Upper lobe of right lung (tissue), 1 donor: ENCODE measurements around the gene PLCH1. TPM values are rescaled to one million over a fixed set of nuclear protein-coding genes. Genes with fewer than 3 reads are reported as not detected.

Experiments used
- ATAC-seq: fragments of 200-7000 bp; cut with Tn5 transposase; one replicate; pipeline ENCODE4 v1.9.1; 2020; ENCODE audit warnings: mild to moderate bottlenecking, moderate library complexity
- DNase-seq: peaks from one replicate; pipeline ENCODE4 v3.0.0-alpha.2; 2020
- H3K27ac ChIP-seq: fragments of 200-600 bp; one replicate; pipeline ENCODE4 v1.8.0; 2022
- H3K27me3 ChIP-seq: fragments of 200-600 bp; one replicate; pipeline ENCODE4 v1.8.0; 2022; ENCODE audit warnings: mild to moderate bottlenecking
- H3K36me3 ChIP-seq: fragments of 200-600 bp; one replicate; pipeline ENCODE4 v1.8.0; 2022
- H3K4me1 ChIP-seq: fragments of 200-600 bp; one replicate; pipeline ENCODE4 v1.8.0; 2022
- H3K4me3 ChIP-seq: fragments of 200-600 bp; one replicate; pipeline ENCODE4 v1.8.0; 2022; ENCODE audit warnings: mild to moderate bottlenecking
- H3K9me3 ChIP-seq: fragments of 200-600 bp; one replicate; pipeline ENCODE4 v1.8.0; 2022
- CTCF ChIP-seq: fragments of 200-600 bp; IDR thresholded peaks from one replicate; pipeline ENCODE4 v1.8.0; 2022; ENCODE audit warnings: antibody characterized with exemption
- intact Hi-C: fragments of 100-400 bp; cut with DNase I; formaldehyde crosslinking; loops from one replicate; pipeline ENCODE4 v1.11.0; 2022
- total RNA-seq: library from RNA; stranded (reverse); fragmentation: NEBNext Ultra II Directional; extraction: Animal tissue kit (Norgen Biotek cat#: 25700); gene quantifications from one replicate; pipeline ENCODE4 v1.2.1, GENCODE V29; 2021
- donor health status: DM: no; HTN: yes; CAD: no; lungs with severe emphysema.

The PLCH1 gene
- total RNA-seq, 1 donor from 2014 or later: 12.1 TPM

- Histone ChIP-seq H3K27me3 (no peaks in the 10 kb centered on the region), H3K36me3 (no peaks in the 10 kb centered on the region), H3K4me3 (no peak overlapping the region), H3K4me1 (no peaks in the 10 kb centered on the region), H3K27ac (no peak overlapping the region), H3K9me3 (no peaks in the 10 kb centered on the region)
- no peak for ATAC-seq
- TF ChIP-seq CTCF: no peak
- no peak for DNase-seq
- intact Hi-C loops: no loop called here
Observed at GRCh38 chr3:155420881-155421486, 323.9 kb downstream of the PLCH1 start.

DNA sequence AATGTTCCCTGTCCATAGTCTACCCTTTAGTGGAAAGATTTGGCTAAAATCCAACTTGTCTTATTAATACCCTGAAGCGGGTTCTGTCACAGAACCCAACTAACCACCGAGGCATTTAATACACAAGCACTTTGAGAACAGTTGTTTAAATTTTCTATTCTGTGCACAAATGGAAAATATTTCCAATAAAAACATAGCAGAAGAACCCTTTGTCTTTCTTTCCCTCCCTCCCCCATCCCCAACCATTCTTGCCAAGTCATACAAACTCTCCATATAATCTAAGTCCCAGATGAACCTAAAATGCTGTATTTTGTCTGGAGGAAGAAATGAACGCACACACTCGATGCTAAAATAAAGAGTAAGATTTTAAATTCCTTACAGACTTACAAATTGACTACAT lies 324.5 kb downstream of the PLCH1 start:
- no peak for DNase-seq

DNA sequence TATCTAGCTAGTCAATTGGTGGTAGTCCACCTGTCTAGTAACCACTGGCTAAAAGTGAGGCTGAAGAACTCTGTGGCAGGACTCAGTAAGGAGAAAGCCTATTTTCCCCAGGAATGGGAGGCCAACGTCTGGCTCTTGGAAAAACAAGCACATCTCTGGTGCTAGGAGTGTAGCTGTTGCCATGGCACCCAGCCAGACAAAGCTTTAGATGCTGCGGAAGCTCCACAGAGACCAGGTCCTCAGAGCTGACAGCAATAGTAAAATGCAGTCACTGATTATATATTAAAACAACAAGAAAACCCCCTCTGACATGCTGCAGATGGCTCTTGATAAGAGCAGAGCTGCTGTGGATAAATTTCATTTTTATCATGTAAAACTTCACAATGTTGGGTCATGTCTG lies 326.5 kb downstream of the PLCH1 start:
- Histone ChIP-seq H3K4me1 (no peaks in the 10 kb centered on the region), H3K36me3 (no peaks in the 10 kb centered on the region), H3K9me3 (no peaks in the 10 kb centered on the region), H3K27me3 (no peaks in the 10 kb centered on the region), H3K27ac (no peak overlapping the region), H3K4me3 (no peak overlapping the region)
- DNase-seq (no peak), ATAC-seq (no peak)
- no peak for TF ChIP-seq CTCF
- intact Hi-C loops: no loop called here

More for the DNA sequence above, 324.5 kb downstream of the PLCH1 start:
- no peaks in the 10 kb centered on the region for H3K9me3 ChIP-seq
- no peaks in the 10 kb centered on the region for H3K4me1 ChIP-seq
- H3K36me3 ChIP-seq: no peaks in the 10 kb centered on the region
- intact Hi-C loops: no loop called here
- ATAC-seq: no peak
- no peak for TF ChIP-seq CTCF
- no peak overlapping the region for H3K27ac ChIP-seq
- no peak overlapping the region for H3K4me3 ChIP-seq
- H3K27me3 ChIP-seq: no peaks in the 10 kb centered on the region

- no peaks in the 10 kb centered on the region for H3K36me3 ChIP-seq
- intact Hi-C loops: no loop called here
- no peak for TF ChIP-seq CTCF
- H3K4me3 ChIP-seq: no peak overlapping the region
- ATAC-seq (no peak), DNase-seq (no peak)
- H3K27ac ChIP-seq: no peak overlapping the region
- no peaks in the 10 kb centered on the region for H3K4me1 ChIP-seq
- no peaks in the 10 kb centered on the region for H3K9me3 ChIP-seq
- no peaks in the 10 kb centered on the region for H3K27me3 ChIP-seq
Observed at GRCh38 chr3:155417119-155417517, 327.8 kb downstream of the PLCH1 start.

- no peak for TF ChIP-seq CTCF
- no peaks in the 10 kb centered on the region for H3K27me3 ChIP-seq
- no peak overlapping the region for H3K4me3 ChIP-seq
- no peaks in the 10 kb centered on the region for H3K9me3 ChIP-seq
- ATAC-seq (no peak), DNase-seq (no peak)
- no peaks in the 10 kb centered on the region for H3K4me1 ChIP-seq
- H3K36me3 ChIP-seq: no peaks in the 10 kb centered on the region
- intact Hi-C loops: no loop called here
- H3K27ac ChIP-seq: no peak overlapping the region
Observed at GRCh38 chr3:155416500-155417118, 328.3 kb downstream of the PLCH1 start.

DNA sequence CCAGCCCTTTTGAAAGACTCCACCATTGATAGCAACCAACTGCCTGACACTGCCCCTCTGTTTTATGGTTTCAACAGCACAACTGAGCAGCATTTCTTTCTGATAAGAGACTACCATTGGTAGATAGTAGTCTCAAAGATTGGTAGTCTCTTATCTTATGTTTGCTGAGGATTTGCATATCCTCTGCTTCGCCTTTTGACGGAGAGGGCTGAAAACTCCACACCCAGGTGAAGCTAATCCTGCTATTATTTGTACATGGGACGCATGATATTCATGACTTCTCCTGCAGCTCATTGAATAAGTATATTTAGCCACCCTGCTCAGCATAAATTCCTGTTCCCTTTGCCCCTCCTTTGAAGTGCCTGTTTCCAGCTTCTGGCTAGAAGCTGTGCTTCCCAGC lies 332.0 kb downstream of the PLCH1 start:
- ATAC-seq: no peak
- TF ChIP-seq CTCF: no peak
- Histone ChIP-seq H3K27me3 (no peaks in the 10 kb centered on the region), H3K9me3 (no peaks in the 10 kb centered on the region), H3K4me3 (no peak overlapping the region), H3K27ac (no peak overlapping the region), H3K36me3 (no peaks in the 10 kb centered on the region), H3K4me1 (no peaks in the 10 kb centered on the region)
- intact Hi-C loops: no loop called here
- no peak for DNase-seq
